ENCODE results near the gene GLIS2.

- no peak for TF ChIP-seq CTCF (conservative IDR thresholded peaks at IDR 0.05)
- no peak for TF ChIP-seq ZFX (IDR thresholded peaks at IDR 0.05)
Observed at GRCh38 chr16:4353675-4354074, 37.8 kb downstream of the GLIS2 start.

Data from C4-2B (cell line).